Astrocyte (in vitro differentiated cells and primary cell): ENCODE measurements around the gene GNS.

ENCODE experiments used
- EZH2 ChIP-seq: IDR thresholded peaks from 2 replicates; pipeline ENCODE4 v1.6.1; 2012; ENCODE audit warnings: mild to moderate bottlenecking, low read length, inconsistent platforms; ENCODE audit not compliant: insufficient read depth
- TF ChIP-seq, protein P1 (sequence below): IDR thresholded peaks from 2 replicates; pipeline ENCODE4 v1.5.1; 2011; ENCODE audit warnings: low read depth, mild to moderate bottlenecking, inconsistent platforms, low read length, moderate library complexity; ENCODE audit not compliant: insufficient read depth

DNA sequence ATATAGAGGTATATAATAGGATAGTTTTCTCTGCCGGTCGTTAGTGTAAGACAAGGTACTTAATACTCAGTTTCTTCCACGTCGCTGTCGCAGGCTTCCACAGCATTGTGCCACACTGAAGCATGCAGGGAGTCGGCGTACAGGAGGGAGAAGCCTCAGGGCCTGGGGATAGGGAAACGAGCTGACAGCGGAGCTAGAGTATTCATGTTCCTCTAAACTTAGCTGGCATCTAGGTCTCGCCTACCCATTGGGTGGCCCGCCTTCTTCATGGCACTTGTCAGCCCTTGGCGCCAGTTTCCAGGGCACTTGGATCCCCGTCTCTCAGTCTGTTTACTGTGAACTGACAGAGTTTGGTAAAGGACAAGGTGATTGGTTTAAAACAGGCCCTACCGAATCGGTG lies 73.6 kb downstream of the GNS start:
- TF ChIP-seq, protein P1, sequence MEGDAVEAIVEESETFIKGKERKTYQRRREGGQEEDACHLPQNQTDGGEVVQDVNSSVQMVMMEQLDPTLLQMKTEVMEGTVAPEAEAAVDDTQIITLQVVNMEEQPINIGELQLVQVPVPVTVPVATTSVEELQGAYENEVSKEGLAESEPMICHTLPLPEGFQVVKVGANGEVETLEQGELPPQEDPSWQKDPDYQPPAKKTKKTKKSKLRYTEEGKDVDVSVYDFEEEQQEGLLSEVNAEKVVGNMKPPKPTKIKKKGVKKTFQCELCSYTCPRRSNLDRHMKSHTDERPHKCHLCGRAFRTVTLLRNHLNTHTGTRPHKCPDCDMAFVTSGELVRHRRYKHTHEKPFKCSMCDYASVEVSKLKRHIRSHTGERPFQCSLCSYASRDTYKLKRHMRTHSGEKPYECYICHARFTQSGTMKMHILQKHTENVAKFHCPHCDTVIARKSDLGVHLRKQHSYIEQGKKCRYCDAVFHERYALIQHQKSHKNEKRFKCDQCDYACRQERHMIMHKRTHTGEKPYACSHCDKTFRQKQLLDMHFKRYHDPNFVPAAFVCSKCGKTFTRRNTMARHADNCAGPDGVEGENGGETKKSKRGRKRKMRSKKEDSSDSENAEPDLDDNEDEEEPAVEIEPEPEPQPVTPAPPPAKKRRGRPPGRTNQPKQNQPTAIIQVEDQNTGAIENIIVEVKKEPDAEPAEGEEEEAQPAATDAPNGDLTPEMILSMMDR, result no peak
- TF ChIP-seq EZH2, result no peak
